NCI-H82 (cell line): ENCODE measurements around the gene HERC3.
"Not testable (repeated sequence)": the region's sequence is repeated elsewhere in the genome, so short reads cannot be mapped to it uniquely, and the experiment has no call there.

Experiments used
- DNase-seq: peaks from one replicate; lab custom pipeline; 2025; lab: John Stamatoyannopoulos, UW

HERC3 gene

DNA sequence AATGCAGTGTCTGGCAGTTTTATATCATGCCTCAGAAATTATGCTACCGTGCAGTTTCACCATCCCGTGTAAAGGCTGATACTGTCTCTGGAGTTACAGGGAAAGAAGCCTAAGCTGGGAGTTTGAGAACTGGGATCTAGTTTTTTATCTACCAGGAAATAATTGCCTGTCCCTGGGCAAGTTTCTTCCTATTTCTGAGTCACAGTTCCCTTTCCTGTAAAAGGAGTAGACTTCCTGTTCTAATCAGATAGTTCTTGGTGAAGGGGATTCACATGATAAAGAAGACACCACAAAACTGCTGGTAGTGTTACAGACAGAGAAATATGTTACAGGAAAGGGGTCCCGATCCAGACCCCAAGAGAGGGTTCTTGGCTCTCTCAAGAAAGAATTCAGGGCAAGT lies 17.1 kb downstream of the HERC3 start:
- DNase-seq, result no peak

- DNase-seq, result not testable (repeated sequence)
Observed at GRCh38 chr4:88609794-88610193, 17.5 kb downstream of the HERC3 start.

- no peak for DNase-seq
Observed at GRCh38 chr4:88610771-88611170, 18.5 kb downstream of the HERC3 start.

DNA sequence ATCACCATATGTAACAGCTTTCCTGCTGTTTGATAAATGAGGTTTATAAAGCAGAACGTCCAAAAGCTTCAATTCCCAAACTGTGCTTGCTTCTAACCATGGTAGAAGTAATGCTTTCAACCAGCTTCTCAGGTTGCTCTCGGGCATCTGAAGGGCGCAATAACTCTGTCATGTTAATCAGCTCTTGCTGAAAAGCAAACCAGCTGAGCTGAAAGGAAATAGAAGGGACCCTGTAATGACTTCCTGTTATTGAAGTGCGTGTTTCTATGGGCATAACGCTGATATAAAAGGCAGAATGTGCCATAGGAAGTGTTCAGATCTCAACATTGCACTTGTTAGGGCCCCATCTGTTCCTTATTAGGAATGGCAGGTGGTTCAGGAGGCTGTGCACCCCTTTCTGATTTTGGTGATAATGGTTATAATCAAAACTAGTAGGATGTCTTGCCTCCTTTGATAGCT lies 21.2 kb downstream of the HERC3 start:
- peak; percentile 29 for DNase-seq

- DNase-seq, result no peak
Observed at GRCh38 chr4:88614058-88614457, 21.8 kb downstream of the HERC3 start.

- no peak for DNase-seq
Observed at GRCh38 chr4:88616275-88617150, 24.2 kb downstream of the HERC3 start.

- no peak for DNase-seq
Observed at GRCh38 chr4:88618782-88619485, 26.7 kb downstream of the HERC3 start.

GRCh38 chr4:88619971-88620370 lies 27.7 kb downstream of the HERC3 start:
- DNase-seq, result no peak

DNA sequence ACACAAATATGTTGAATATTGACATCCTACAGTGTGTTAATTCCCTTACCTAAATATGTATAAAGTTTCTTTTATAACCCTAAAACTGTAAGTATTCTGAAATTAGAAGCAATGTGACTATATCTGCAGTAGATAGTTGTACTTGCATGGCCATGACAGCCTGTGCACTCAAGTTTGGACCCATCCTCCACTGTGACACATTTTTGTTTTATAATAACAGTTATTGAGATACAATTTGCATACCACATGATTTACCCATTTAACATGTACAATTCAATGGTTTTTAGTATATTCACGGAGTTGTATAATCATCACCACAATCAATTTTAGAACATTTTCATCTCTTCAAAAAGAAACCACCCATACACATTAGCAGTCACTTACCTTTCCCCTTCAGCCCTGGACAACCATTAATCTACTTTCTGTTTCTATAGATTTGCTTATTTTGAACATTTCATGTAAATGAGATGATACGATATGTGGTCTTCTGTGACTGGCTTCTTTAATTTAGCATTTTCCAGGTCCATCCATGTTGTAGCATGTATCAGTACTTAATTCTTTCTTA lies 29.6 kb downstream of the HERC3 start:
- no peak for DNase-seq

DNA sequence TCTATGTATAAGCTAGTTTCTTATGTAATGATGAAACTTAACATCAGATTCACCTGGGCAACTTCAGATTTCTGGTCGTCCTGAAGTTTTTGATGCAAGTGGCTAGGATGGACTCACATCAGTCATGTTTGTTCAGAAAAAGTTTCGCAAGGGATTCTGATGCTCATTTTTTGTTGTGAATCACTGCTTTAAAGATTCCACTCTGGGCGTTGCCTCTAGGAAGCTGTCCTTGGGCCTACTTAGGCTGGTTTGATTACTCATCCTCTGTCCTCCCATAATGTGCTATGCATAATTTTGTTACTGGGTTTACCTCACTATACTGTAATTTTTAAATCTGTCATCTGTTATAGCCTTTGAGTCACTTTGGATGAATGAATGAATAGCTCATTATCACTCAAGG lies 30.8 kb downstream of the HERC3 start:
- no peak for DNase-seq

- DNase-seq, result no peak
Observed at GRCh38 chr4:88628746-88629145, 36.5 kb downstream of the HERC3 start.

- DNase-seq, result no peak
Observed at GRCh38 chr4:88629826-88630225, 37.5 kb downstream of the HERC3 start.

GRCh38 chr4:88630756-88631155 lies 38.5 kb downstream of the HERC3 start:
- DNase-seq, result no peak

- DNase-seq, result no peak
Observed at GRCh38 chr4:88643932-88644331, 51.7 kb downstream of the HERC3 start.

- no peak for DNase-seq
Observed at GRCh38 chr4:88645994-88646393, 53.7 kb downstream of the HERC3 start.

- no peak for DNase-seq
Observed at GRCh38 chr4:88646528-88647280, 54.4 kb downstream of the HERC3 start.

GRCh38 chr4:88649716-88650115 lies 57.4 kb downstream of the HERC3 start:
- no peak for DNase-seq

DNA sequence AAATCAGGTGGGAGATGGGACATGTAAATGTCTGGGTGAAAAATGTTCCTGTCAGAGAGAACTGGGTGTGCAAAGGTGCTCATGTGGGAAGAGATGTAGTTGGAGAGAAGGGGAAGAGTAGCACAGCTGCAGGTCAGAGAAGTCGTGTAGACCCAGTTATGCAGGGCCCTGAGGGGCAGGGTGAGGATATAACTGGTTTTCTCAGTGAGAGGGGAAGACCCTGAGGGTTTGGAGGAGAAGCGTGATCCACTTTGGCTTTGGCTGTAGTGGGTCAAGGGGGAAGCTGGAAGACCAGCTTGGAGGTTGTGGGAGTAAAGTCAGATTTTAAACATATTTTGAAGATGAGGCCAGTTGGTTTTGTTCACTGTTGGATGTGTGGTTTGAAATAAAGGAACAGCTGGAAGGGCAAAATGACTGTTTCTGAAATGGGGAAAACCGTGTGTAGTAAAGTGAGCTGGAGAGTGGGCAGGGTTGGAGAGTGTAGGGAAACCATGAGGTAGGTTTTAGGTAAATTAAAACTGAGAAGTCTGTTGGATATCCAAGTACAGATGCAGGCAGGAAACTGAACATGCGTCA lies 61.2 kb downstream of the HERC3 start:
- DNase-seq, result no peak

- DNase-seq, result no peak
Observed at GRCh38 chr4:88655226-88655625, 62.9 kb downstream of the HERC3 start.

GRCh38 chr4:88659055-88659889 lies 67.0 kb downstream of the HERC3 start:
- peak; percentile 84 for DNase-seq

DNA sequence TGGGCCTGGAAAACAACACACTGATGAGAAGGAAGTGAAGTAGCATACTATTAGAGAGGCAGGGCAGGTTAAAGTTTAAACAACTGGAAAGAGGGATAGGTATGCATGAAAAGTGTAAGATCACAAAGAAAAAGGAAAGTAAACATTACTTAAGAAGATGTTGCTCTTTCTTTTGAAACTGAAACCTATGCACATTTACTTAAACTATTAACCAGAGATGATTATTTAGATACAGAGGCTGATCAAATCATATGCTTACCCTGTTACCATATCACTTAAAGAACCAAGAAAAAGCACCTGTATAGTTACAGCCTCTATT lies 67.6 kb downstream of the HERC3 start:
- DNase-seq, result no peak
